Natural killer cell (primary cell): Measurements from ENCODE around the gene MB. TPM values are rescaled to one million over a fixed set of nuclear protein-coding genes. Genes with fewer than 3 reads are reported as not detected.

ENCODE experiments used
- ATAC-seq, 3 donors: fragments of 150-1000 bp in 2 of 3; fragments of 200-7000 bp in 1 of 3; cut with Tn5 transposase; 1 replicate in 1 of 3; 2 replicates in 2 of 3; pipeline ENCODE4 v1.10.0; 2021; ENCODE audit warnings: mild to moderate bottlenecking in 2 of 3, moderate library complexity in 2 of 3
- DNase-seq, 2 donors: peaks; one replicate each; pipeline versions ENCODE4 v3.0.0 to v3.0.0-alpha.2; 2013 to 2021; ENCODE audit warnings: mixed read lengths in 1 of 2
- H3K27ac ChIP-seq: one replicate; pipeline ENCODE4 v1.5.1; 2013; ENCODE audit warnings: mild to moderate bottlenecking, low read length
- H3K27me3 ChIP-seq: one replicate; pipeline ENCODE4 v1.6.1; 2013; ENCODE audit warnings: low read length; ENCODE audit not compliant: control insufficient read depth, insufficient read depth
- H3K36me3 ChIP-seq: one replicate; pipeline ENCODE4 v1.6.1; 2013; ENCODE audit warnings: low read length; ENCODE audit not compliant: control insufficient read depth, insufficient read depth
- H3K4me1 ChIP-seq: one replicate; pipeline ENCODE4 v1.6.1; 2013; ENCODE audit warnings: low read length; ENCODE audit not compliant: control insufficient read depth, insufficient read depth
- H3K4me3 ChIP-seq: one replicate; pipeline ENCODE4 v1.5.1; 2013; ENCODE audit warnings: low read length
- H3K9me3 ChIP-seq: one replicate; pipeline ENCODE4 v1.6.1; 2013; ENCODE audit warnings: low read length; ENCODE audit not compliant: control insufficient read depth, insufficient read depth
- H3K27ac Mint-ChIP-seq, 2 donors: one replicate each; pipeline ENCODE4 v1.8.0; 2022; ENCODE audit warnings: mild to moderate bottlenecking in 2 of 2, mixed read lengths in 2 of 2, moderate library complexity in 1 of 2
- H3K27me3 Mint-ChIP-seq, 2 donors: one replicate each; pipeline ENCODE4 v1.8.0; 2022; ENCODE audit warnings: low read depth in 2 of 2, mixed read lengths in 2 of 2
- H3K36me3 Mint-ChIP-seq: one replicate; pipeline ENCODE4 v1.8.0; 2022; ENCODE audit warnings: mixed read lengths
- H3K4me1 Mint-ChIP-seq, 2 donors: one replicate each; pipeline ENCODE4 v1.8.0; 2022; ENCODE audit warnings: mixed read lengths in 2 of 2
- H3K4me3 Mint-ChIP-seq: one replicate; pipeline ENCODE4 v1.8.0; 2022; ENCODE audit warnings: mild to moderate bottlenecking, moderate library complexity, mixed read lengths
- H3K9me3 Mint-ChIP-seq, 2 donors: one replicate each; pipeline ENCODE4 v1.8.0; 2022; ENCODE audit warnings: mixed read lengths in 2 of 2
- CTCF ChIP-seq: fragments of 200-600 bp; IDR thresholded peaks from one replicate; pipeline ENCODE4 v1.8.0; 2022; ENCODE audit warnings: antibody characterized with exemption
- WGBS: methylation state at CpG from one replicate; pipeline ENCODE4 v1.1.7; 2013; ENCODE audit warnings: missing lambda C conversion rate; ENCODE audit not compliant: insufficient coverage; 5-methylcytosine and 5-hydroxymethylcytosine counted together
- intact Hi-C: fragments of 100-400 bp; cut with micrococcal nuclease; formaldehyde crosslinking; loops from one replicate; pipeline ENCODE4 v1.14.2; 2022
- total RNA-seq, 4 donors: library from RNA; stranded (reverse); fragments of 120-200 nt in 1 of 4; gene quantifications; one replicate each; pipeline versions ENCODE4 v1.2.3 to v1.2.4, GENCODE V29; 2013 to 2022

MB gene
- total RNA-seq, 3 donors from 2014 or later (not counting 1 experiment from before 2014, with no cell fraction given) = not detected

DNA sequence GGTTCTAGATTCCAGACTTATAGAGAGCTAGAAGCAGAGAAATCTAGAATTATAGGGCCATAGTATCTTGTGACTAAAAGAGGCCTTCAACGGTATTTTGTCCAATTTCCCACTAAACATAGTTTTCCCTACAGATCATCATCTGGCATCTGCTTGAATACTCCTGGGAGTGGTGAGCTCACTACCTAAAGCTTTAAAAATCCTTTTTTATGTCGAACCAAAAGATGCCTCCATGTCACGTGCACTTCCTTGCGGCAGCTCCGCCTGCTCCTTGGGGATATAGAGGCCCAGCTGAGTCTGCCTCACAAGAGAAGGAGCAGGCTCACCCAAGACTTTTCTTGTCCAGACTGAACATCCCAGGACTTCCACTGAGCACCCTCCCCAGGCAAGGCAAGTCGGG lies 4.3 kb upstream of the MB start:
- Histone ChIP-seq H3K36me3 (no peaks in the 10 kb centered on the region), H3K27me3 (no peaks in the 10 kb centered on the region), H3K4me1 (peaks cover 10% of the 10 kb centered on the region), H3K9me3 (no peaks in the 10 kb centered on the region), H3K4me3 (no peak overlapping the region), H3K27ac (no peak overlapping the region)
- Mint-ChIP-seq H3K36me3 (no peaks in the 10 kb centered on the region), H3K27me3 (peaks cover 0 to 6% of the 10 kb centered on the region in 2 donors), H3K4me3 (no peak overlapping the region), H3K4me1 (peaks cover 5 to 6% of the 10 kb centered on the region in 2 donors), H3K9me3 (no peaks in the 10 kb centered on the region), H3K27ac (no peak overlapping the region)
- ATAC-seq = no peak
- TF ChIP-seq CTCF = no peak
- intact Hi-C loops = no loop called here
- DNase-seq = no peak
- 92% methylated on average over 6 of the region's 6 CpGs for WGBS

- no peaks in the 10 kb centered on the region for H3K27me3 ChIP-seq
- H3K4me1 ChIP-seq = peaks cover 15% of the 10 kb centered on the region
- no peak for TF ChIP-seq CTCF
- Mint-ChIP-seq H3K9me3 (no peaks in the 10 kb centered on the region), H3K4me3 (no peak overlapping the region), H3K4me1 (peaks cover 9% of the 10 kb centered on the region in 2 donors), H3K36me3 (no peaks in the 10 kb centered on the region), H3K27me3 (peaks cover 0 to 3% of the 10 kb centered on the region in 2 donors), H3K27ac (no peak overlapping the region)
- ATAC-seq (no peak), DNase-seq (no peak)
- H3K9me3 ChIP-seq = no peaks in the 10 kb centered on the region
- WGBS = 89% methylated on average over 15 of the region's 15 CpGs
- no peaks in the 10 kb centered on the region for H3K36me3 ChIP-seq
- H3K4me3 ChIP-seq = no peak overlapping the region
- no peak overlapping the region for H3K27ac ChIP-seq
- intact Hi-C loops = no loop called here
Observed at GRCh38 chr22:35620624-35621251, 3.6 kb upstream of the MB start.

- peaks cover 13% of the 10 kb centered on the region in 2 donors for H3K4me1 Mint-ChIP-seq
- H3K4me3 ChIP-seq = no peak overlapping the region
- no peak overlapping the region for H3K4me3 Mint-ChIP-seq
- no peaks in the 10 kb centered on the region for H3K36me3 ChIP-seq
- no peak overlapping the region for H3K27ac Mint-ChIP-seq
- H3K9me3 ChIP-seq = no peaks in the 10 kb centered on the region
- ATAC-seq (no peak), DNase-seq (no peak)
- no peaks in the 10 kb centered on the region for H3K36me3 Mint-ChIP-seq
- no peak for TF ChIP-seq CTCF
- no peaks in the 10 kb centered on the region for H3K27me3 ChIP-seq
- H3K9me3 Mint-ChIP-seq = no peaks in the 10 kb centered on the region
- H3K27ac ChIP-seq = no peak overlapping the region
- peaks cover 20% of the 10 kb centered on the region for H3K4me1 ChIP-seq
- intact Hi-C loops = no loop called here
- 89% methylated on average over 13 of the region's 13 CpGs for WGBS
- no peaks in the 10 kb centered on the region for H3K27me3 Mint-ChIP-seq
Observed at GRCh38 chr22:35619336-35620094, 2.4 kb upstream of the MB start.
